Keratinocyte (primary cell): ENCODE data around the gene IGF1R.

Experiments used
- EZH2 ChIP-seq: IDR thresholded peaks from one replicate; pipeline ENCODE4 v1.6.1; 2012; ENCODE audit warnings: inconsistent platforms, mild to moderate bottlenecking, low read length, moderate library complexity
- TF ChIP-seq, protein P1 (sequence below), 3 experiments: IDR thresholded peaks in 1 of 3; conservative IDR thresholded peaks in 1 of 3; optimal IDR thresholded peaks in 1 of 3; 2 replicates in 2 of 3; 3 replicates in 1 of 3; pipeline versions ENCODE3 to v1.5.1; 2011; ENCODE audit warnings: low read length in 3 of 3, mild to moderate bottlenecking in 3 of 3, moderate library complexity in 2 of 3, control low read depth in 1 of 3, inconsistent platforms in 1 of 3; ENCODE audit not compliant: insufficient read depth in 2 of 3; ENCODE audit errors: extremely low read depth in 1 of 3

DNA sequence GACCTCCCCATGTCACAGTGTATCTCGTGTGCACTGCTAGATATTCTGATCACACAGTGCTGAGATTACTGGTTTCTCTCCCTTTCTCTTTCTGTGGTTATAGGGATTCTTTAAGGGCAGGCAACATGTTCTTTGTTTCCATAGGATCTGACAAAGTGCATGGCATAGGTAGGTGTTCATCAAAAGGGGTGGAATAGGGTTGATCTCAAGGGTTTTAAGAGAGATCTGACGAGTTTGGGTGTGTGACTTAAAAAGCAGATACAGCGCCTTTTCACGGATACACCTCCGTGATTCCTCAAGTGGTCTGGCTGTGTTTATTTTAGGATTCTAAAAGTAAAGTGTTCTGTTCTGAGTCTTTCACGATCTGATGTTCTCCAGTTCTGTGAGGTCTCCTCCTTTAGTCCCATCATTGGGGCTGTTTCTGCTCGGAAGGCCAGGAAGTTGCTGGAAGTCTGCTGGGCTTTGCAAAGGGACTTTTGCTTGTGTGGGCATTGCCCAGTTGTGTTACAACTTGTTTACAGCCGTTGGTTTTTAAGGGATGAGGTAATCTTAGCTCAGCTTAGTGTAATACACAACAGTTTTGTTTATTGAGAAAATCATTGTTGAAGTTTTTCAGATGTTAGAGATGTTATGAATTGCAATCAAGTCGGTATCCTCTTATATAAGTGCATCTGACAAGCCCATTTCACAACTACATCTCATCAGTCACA is 34.8 kb downstream of the IGF1R start:
- TF ChIP-seq EZH2 = no peak
- TF ChIP-seq, protein P1, sequence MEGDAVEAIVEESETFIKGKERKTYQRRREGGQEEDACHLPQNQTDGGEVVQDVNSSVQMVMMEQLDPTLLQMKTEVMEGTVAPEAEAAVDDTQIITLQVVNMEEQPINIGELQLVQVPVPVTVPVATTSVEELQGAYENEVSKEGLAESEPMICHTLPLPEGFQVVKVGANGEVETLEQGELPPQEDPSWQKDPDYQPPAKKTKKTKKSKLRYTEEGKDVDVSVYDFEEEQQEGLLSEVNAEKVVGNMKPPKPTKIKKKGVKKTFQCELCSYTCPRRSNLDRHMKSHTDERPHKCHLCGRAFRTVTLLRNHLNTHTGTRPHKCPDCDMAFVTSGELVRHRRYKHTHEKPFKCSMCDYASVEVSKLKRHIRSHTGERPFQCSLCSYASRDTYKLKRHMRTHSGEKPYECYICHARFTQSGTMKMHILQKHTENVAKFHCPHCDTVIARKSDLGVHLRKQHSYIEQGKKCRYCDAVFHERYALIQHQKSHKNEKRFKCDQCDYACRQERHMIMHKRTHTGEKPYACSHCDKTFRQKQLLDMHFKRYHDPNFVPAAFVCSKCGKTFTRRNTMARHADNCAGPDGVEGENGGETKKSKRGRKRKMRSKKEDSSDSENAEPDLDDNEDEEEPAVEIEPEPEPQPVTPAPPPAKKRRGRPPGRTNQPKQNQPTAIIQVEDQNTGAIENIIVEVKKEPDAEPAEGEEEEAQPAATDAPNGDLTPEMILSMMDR (optimal IDR thresholded peaks at IDR 0.05 in 1 of 3, IDR thresholded peaks at IDR 0.05 in 1 of 3, conservative IDR thresholded peaks at IDR 0.05 in 1 of 3; ENCODE audit: extremely low read depth in 1 of 3, insufficient read depth in 2 of 3, low read length in 3 of 3) = no peak
